Measurements from ENCODE around the gene LAMB4. TPM values are rescaled to one million over a fixed set of nuclear protein-coding genes. Genes with fewer than 3 reads are reported as not detected.

Gene LAMB4
- total and polyA plus RNA-seq, 2 of the 8 experiments (the other 6 are each of a cell fraction or from before 2014, with no cell fraction given), result not detected

GRCh38 chr7:108088729-108089128 is 41.4 kb downstream of the LAMB4 start:
- no peaks in the 10 kb centered on the region for H3K36me3 ChIP-seq (ENCODE audit: control insufficient read depth in 2 of 4, insufficient read depth in 4 of 4, low read length in 3 of 4)
- no peak overlapping the region for H3K23ac ChIP-seq (ENCODE audit: insufficient read length)
- H3K14ac ChIP-seq (ENCODE audit: insufficient read length), result no peak overlapping the region
- CTCF ChIA-PET (ENCODE audit: partially characterized antibody), result no interaction called here
- no peak overlapping the region for H3K18ac ChIP-seq (ENCODE audit: extremely low read depth, low read length)
- no peaks in the 10 kb centered on the region for H3K79me1 ChIP-seq (ENCODE audit: low read depth, low read length)
- no peak overlapping the region for H2AFZ ChIP-seq (ENCODE audit: low read length)
- no peak overlapping the region for H2BK5ac ChIP-seq (ENCODE audit: low read depth, low read length)
- no peak overlapping the region for H3K9ac ChIP-seq (replicated peaks in 1 of 4; ENCODE audit: extremely low read depth in 1 of 4, low read depth in 3 of 4, low read length in 3 of 4)
- no peak overlapping the region for H4K8ac ChIP-seq (ENCODE audit: extremely low read depth, insufficient read depth, low read length)
- no peak overlapping the region for H2AK5ac ChIP-seq (ENCODE audit: low read depth, low read length)
- no peak overlapping the region for H4K5ac ChIP-seq (ENCODE audit: insufficient read length, low read depth, low read length)
- FAIRE-seq (no peak), DNase-seq (ENCODE audit: low read depth in 1 of 2, low spot score in 2 of 2) (no peak)
- H3K4ac ChIP-seq (replicated peaks; ENCODE audit: insufficient read length, low read depth, low read length), result no peak overlapping the region
- no peaks in the 10 kb centered on the region for H3K27me3 ChIP-seq (replicated peaks in 1 of 4; ENCODE audit: control insufficient read depth in 3 of 4, extremely low read depth in 1 of 4, insufficient read depth in 3 of 4, low read length in 3 of 4)
- no peak overlapping the region for H3K4me2 ChIP-seq (ENCODE audit: insufficient read depth in 1 of 2, low read depth in 2 of 2, low read length in 2 of 2)
- no peak overlapping the region for H3K27ac ChIP-seq (ENCODE audit: low read depth, low read length)
- TF ChIP-seq GTF2F1 (IDR thresholded peaks at IDR 0.05; ENCODE audit: borderline replicate concordance, low read depth, low read length) (no peak), SAP30 (IDR thresholded peaks at IDR 0.05; ENCODE audit: insufficient read depth, insufficient replicate concordance, low read length) (no peak), TCF12 (IDR thresholded peaks at IDR 0.05; ENCODE audit: low read depth, low read length) (no peak), ZNF274 (IDR thresholded peaks at IDR 0.05; ENCODE audit: borderline replicate concordance, extremely low read depth, low read length) (no peak), MAFK (IDR thresholded peaks at IDR 0.05; ENCODE audit: low read depth, low read length) (no peak), POLR2AphosphoS5 (IDR thresholded peaks at IDR 0.05; ENCODE audit: low read depth, low read length) (no peak), ASH2L (IDR thresholded peaks at IDR 0.05; ENCODE audit: low read length) (no peak)
- TF ChIP-seq, protein P1, sequence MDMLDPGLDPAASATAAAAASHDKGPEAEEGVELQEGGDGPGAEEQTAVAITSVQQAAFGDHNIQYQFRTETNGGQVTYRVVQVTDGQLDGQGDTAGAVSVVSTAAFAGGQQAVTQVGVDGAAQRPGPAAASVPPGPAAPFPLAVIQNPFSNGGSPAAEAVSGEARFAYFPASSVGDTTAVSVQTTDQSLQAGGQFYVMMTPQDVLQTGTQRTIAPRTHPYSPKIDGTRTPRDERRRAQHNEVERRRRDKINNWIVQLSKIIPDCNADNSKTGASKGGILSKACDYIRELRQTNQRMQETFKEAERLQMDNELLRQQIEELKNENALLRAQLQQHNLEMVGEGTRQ (IDR thresholded peaks at IDR 0.05; ENCODE audit: low read length), result no peak
- H3K4me3 ChIP-seq (ENCODE audit: extremely low read depth in 1 of 4, insufficient read depth in 2 of 4, low read depth in 3 of 4, low read length in 4 of 4), result no peak overlapping the region
- H2BK15ac ChIP-seq (ENCODE audit: low read length), result no peak overlapping the region
- no peaks in the 10 kb centered on the region for H4K20me1 ChIP-seq (replicated peaks in 1 of 2; ENCODE audit: control insufficient read depth in 1 of 2, insufficient read depth in 2 of 2, low read length in 2 of 2)
- H2BK20ac ChIP-seq (ENCODE audit: low read length), result no peak overlapping the region
- H3K56ac ChIP-seq (replicated peaks; ENCODE audit: insufficient read length, low read depth, low read length), result no peak overlapping the region
- no peak overlapping the region for H2BK120ac ChIP-seq (replicated peaks; ENCODE audit: low read depth, low read length)
- no peaks in the 10 kb centered on the region for H3K4me1 ChIP-seq (replicated peaks in 1 of 4; ENCODE audit: control insufficient read depth in 3 of 4, insufficient read depth in 4 of 4, low read length in 3 of 4)
- H2BK12ac ChIP-seq (ENCODE audit: low read depth, low read length), result no peak overlapping the region
- H3K9me3 ChIP-seq (ENCODE audit: insufficient read depth in 2 of 2, low read depth in 1 of 2, low read length in 1 of 2), result no peaks in the 10 kb centered on the region
- H4K91ac ChIP-seq (replicated peaks; ENCODE audit: insufficient read length, low read length), result no peak overlapping the region
- H3K79me2 ChIP-seq (ENCODE audit: control insufficient read depth in 1 of 2, insufficient read depth in 2 of 2, low read length in 2 of 2), result no peaks in the 10 kb centered on the region
- POLR2A ChIA-PET (ENCODE audit: partially characterized antibody), result no interaction called here
- no peaks in the 10 kb centered on the region for H3K23me2 ChIP-seq (ENCODE audit: low read depth, low read length)

All from H1 (cell line).